HG03196 (cell line): ENCODE results near the gene TMLHE.
"Not testable (repeated sequence)": the region's sequence is repeated elsewhere in the genome, so short reads cannot be mapped to it uniquely, and the experiment has no call there.

ENCODE experiments used
- ATAC-seq: cut with Tn5 transposase; IDR thresholded peaks from one replicate; pipeline ENCODE4 v1.9.1; 2021; ENCODE audit not compliant: unreplicated experiment

Gene TMLHE

GRCh38 chrX:155612312-155613224, at the start of gene TMLHE, which contains the start of gene SPRY3:
Gene TMLHE, minus strand, starts transcription at chrX:155612952. Its CDS starts 67,676 bp downstream, at chrX:155545276.
Gene SPRY3, plus strand, starts transcription at chrX:155612586.
- ATAC-seq, result peak; percentile 97

GRCh38 chrX:155662282-155662681, 49.5 kb upstream of the TMLHE start:
- no peak for ATAC-seq

- no peak for ATAC-seq
Observed at GRCh38 chrX:155645180-155645579, 32.4 kb upstream of the TMLHE start.

GRCh38 chrX:155643240-155643639, 30.5 kb upstream of the TMLHE start:
- ATAC-seq, result no peak

- ATAC-seq, result not testable (repeated sequence)
Observed at GRCh38 chrX:155641371-155641770, 28.6 kb upstream of the TMLHE start.

GRCh38 chrX:155637714-155638113, 25.0 kb upstream of the TMLHE start:
- ATAC-seq, result no peak

- ATAC-seq, result not testable (repeated sequence)
Observed at GRCh38 chrX:155635019-155635418, 22.3 kb upstream of the TMLHE start.

GRCh38 chrX:155632431-155633100, 19.8 kb upstream of the TMLHE start:
- no peak for ATAC-seq

- ATAC-seq, result not testable (repeated sequence)
Observed at GRCh38 chrX:155620110-155620509, 7.4 kb upstream of the TMLHE start.

GRCh38 chrX:155615938-155616337, 3.2 kb upstream of the TMLHE start:
- ATAC-seq, result no peak

- no peak for ATAC-seq
Observed at GRCh38 chrX:155613927-155614559, 1.3 kb upstream of the TMLHE start.

- ATAC-seq, result no peak
Observed at GRCh38 chrX:155611302-155611701, 1.4 kb downstream of the TMLHE start.

- no peak for ATAC-seq
Observed at GRCh38 chrX:155592981-155593380, 19.8 kb downstream of the TMLHE start.

GRCh38 chrX:155592331-155592730, 20.4 kb downstream of the TMLHE start:
- ATAC-seq, result no peak

GRCh38 chrX:155577682-155578081, 35.1 kb downstream of the TMLHE start:
- ATAC-seq, result no peak

- ATAC-seq, result no peak
Observed at GRCh38 chrX:155563099-155563498, 49.7 kb downstream of the TMLHE start.

GRCh38 chrX:155544881-155545280, 67.9 kb downstream of the TMLHE start:
- ATAC-seq, result no peak

- ATAC-seq, result no peak
Observed at GRCh38 chrX:155535866-155536265, 76.9 kb downstream of the TMLHE start.

GRCh38 chrX:155534800-155535199, 78.0 kb downstream of the TMLHE start:
- ATAC-seq, result no peak

- ATAC-seq, result not testable (repeated sequence)
Observed at GRCh38 chrX:155527023-155527422, 85.7 kb downstream of the TMLHE start.

- no peak for ATAC-seq
Observed at GRCh38 chrX:155514225-155514624, 98.5 kb downstream of the TMLHE start.

GRCh38 chrX:155505296-155505695, 107.5 kb downstream of the TMLHE start:
- ATAC-seq, result no peak
